Peyer's patch (tissue), 4 donors: Measurements from ENCODE around the gene ZBTB7C.

ENCODE experiments used
- CTCF ChIP-seq, 6 experiments: fragments of 450-650 bp in 4 of 6; fragments of 200-600 bp in 2 of 6; sonication (generic) in 1 of 6; IDR thresholded peaks; one replicate each; pipeline ENCODE4 v1.5.1; 2017 to 2019; ENCODE audit warnings: antibody characterized with exemption in 6 of 6, mild to moderate bottlenecking in 3 of 6, moderate library complexity in 1 of 6
- POLR2A ChIP-seq, 2 donors: fragments of 450-650 bp; IDR thresholded peaks; one replicate each; pipeline ENCODE4 v1.5.1; 2017; ENCODE audit warnings: antibody characterized with exemption in 2 of 2, mild to moderate bottlenecking in 2 of 2, moderate library complexity in 2 of 2

DNA sequence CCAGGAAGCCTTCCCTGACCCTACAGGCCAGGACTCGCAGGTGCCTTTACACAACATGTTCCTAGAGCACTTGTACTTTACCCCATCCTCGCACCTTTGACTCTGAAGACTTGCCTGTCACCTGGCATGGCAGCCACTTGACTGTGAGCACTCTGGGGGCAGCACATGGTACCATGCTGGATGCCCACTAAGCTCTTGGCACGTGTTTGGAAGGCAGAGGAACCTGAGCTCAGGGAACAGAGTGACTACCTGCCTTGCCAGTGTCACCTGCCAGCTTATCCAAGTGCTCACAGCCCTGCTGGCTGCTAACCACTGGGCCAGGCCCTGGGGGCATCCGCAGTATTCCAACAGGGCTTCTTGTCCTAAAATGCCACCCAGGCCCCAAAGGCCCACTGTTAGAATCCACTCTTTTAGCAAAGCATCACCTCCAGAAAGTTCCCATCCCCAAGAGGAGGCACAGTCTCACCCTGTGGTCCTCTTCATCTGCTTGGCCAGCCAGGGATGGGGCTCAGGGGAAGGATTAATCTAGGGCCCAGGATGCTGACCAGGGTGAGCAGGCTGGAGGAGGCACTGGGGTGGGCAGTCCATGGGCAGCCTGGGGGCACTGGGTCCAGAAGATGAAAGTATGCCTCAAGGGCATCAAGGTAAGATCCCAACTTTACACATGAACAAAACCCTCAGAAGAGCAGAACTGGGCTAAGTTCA lies 57.0 kb downstream of the ZBTB7C start:
- TF ChIP-seq CTCF (IDR thresholded peaks at IDR 0.05) = no peak
- TF ChIP-seq POLR2A (IDR thresholded peaks at IDR 0.05) = no peak
